Measurements from ENCODE around the gene FOXP2.
"Not testable (repeated sequence)": the region's sequence is repeated elsewhere in the genome, so short reads cannot be mapped to it uniquely, and the experiment has no call there.

The FOXP2 gene

DNA sequence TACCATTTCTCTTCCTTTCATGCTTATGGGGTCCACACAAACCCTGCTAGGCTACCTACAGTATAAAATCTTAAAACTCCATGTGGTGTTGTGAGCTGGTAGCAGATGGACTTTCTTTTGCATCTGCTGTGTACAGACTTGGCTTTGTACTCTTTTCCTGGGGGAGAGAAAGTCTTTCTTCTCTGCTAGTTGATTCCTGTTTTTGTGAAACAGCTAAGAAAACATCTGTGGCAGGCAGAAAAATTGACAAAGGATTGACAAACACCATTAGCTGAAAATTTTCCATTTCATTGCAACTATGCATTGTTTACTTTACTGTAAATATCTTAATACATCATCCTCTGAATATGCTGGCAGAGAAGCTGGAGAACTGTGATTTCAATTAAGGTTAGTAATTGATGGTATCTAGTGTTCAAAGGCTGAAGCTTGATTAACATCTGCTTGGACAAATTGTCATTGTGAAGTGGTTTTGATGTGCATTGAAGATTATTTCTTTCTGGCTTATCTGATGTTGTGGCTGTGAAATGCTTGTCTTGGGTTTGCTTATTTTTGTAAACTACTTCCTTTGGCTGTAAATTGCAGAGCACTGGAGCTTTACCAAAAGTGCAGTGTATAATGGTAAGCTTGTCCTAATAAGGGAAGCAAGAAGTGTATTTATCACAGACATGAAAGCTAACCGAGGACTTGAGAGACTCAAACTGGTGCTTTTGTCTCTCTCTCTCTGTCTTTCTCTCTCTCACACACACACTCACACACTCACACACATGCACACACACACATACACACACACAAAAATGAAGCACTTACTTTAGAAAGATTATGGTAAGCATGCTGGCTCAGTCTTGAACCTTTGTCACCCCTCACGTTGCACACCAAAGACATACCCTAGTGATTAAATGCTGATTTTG, at the start of gene FOXP2:
FOXP2 (plus strand) TSS at position 660 of the 908 bp plus-strand sequence. CDS start 11,697 bp downstream, outside the sequence.
- DNase-seq: no peak

DNA sequence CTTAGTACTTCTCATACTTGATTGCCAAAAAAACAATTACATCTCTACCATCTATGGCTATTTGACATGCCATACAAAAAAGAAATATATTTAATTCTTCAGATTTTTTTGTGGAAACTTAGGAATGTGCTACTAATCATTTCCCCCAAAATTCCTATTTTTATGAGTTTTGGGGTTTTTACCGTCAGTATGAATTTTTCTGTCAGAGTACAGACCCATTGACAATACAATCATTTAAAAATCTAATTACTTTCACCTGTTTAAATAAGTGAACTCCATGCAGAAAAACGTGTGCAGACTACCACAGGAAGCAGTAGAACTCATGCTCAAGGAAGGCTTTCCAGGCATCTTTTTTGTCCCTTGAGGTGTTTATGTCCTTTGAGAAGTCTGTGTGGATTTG, 48.8 kb upstream of the FOXP2 start:
- DNase-seq: no peak

DNA sequence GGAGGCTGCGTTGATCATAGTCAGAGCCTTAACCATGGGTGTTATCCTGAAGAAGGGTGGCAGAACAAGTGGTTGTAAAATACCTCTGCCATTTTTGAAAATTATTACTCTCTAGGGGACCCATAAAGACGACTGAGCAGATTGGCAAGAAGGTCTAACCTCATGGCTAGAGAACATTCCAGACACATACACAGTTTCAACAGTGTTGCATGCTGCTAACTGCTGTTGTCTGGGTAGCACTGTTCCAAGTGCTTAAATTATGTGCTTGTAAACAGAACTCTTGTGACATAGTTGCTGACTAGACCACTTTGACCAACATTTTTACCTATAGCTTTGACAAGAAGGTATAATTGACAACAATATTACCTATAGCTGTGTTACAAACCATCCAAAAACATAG, 46.1 kb upstream of the FOXP2 start:
- DNase-seq: no peak

DNA sequence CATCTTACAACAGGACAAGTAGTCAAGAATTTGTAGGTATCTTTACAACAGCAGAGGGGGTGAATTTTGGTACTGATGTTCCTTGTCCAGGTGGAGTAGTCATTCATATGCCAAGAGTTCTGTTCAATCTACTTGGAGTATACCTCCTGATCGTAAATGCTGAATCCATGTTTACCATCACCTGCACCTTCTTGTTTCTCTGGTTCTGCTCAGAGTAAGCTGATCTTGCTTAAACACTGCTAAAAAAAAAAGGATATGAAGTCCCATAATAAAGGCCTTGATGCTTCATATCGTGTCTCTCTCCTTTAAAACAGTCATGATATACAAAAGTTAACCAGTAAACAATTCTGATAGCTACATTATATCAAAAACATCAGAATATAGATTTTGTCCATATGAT, 45.3 kb upstream of the FOXP2 start:
- DNase-seq: no peak

DNA sequence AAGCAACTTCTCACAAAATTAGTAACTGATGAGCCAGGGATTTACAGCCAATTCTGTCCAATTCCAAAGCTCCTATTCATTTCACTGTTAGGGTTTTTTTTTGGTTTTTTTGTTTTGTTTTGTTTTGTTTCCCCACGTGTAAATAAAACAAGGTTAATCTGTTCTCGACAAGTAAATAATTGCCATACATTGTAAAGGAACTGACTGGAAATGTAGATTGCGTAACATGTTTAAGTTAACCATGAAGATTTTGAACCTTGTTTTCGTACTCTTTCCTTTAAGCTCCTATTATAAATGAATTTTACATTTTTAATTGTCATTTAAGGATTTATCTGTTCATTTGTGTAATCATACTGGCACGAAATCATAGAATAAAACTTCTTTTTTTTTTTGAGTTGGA, 42.0 kb upstream of the FOXP2 start:
- DNase-seq: no peak

DNA sequence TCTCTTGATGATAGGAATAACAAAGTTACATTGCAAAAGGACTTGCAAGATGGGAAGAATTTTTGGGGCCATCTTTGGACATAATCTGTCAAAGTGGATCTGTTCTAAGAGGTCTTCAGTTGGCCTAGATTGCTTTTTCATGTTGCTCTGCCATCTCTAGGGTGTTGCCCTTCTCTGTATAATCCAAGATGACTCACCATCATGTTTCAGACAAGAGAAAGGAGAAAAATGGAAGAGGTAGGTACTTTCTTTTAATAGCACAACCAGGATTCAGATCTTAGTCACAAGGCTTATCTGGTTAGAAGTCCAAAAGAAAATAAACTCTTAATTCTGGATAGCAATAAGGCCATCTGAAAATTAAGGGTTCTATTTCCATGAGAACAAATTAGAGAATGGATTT, 38.7 kb upstream of the FOXP2 start:
- no peak for DNase-seq

DNA sequence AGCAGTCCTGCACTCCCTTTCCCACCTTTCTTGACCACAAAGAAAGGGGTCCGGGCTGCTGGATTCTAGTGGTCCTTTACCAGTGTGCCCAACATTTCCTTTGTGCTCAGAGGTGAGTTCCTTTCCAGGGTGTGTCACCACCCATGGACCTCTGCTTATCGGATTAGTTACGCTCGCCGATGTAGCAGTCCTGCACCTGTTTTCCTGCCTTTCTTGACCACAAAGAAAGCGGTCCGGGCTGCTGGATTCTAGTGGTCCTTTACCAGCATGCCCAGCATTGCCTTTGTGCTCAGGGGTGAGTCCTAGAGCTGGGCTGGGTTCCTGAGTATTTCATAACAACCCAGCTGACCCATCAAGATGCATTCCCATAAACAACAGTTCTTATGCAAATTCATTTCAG, 30.7 kb upstream of the FOXP2 start:
- DNase-seq: not testable (repeated sequence)

DNA sequence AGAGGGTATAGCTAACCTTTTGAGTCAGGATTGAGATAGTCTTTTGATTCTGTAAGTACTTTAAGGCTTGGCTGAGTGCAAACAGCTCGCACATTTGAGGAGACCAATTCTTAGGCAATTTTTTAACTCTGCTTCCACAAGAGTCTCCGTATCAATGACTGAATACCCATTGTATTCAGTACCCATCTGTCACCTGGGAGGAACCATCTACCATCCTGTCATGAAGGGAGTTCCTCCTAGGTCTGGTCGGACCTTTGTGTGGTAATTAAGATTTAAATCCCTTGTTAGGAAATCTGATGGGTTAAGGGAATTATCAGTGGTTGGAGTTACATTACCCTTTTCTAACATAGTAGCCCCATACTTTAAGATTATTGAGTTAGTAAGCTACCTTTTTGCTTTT, 30.3 kb upstream of the FOXP2 start:
- DNase-seq: not testable (repeated sequence)

DNA sequence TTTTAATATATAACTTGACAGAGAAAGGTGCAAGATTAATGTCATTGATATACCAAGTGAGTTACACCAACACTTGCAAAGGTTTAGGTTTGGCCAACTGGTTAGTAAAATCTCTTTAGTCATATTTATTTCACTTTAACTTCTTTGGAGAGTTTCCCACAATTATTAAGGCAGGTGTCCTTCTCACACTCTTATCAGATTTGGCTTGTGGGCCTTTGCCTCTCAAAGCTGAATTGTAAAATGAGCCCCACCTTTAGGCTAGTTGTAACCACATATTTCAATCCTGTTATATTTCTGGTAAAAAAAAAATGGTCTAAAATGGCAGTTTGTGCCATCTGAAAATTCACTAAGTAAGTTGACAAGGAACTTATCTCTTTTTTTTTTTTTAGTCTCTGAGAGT, 26.6 kb upstream of the FOXP2 start:
- DNase-seq: no peak

DNA sequence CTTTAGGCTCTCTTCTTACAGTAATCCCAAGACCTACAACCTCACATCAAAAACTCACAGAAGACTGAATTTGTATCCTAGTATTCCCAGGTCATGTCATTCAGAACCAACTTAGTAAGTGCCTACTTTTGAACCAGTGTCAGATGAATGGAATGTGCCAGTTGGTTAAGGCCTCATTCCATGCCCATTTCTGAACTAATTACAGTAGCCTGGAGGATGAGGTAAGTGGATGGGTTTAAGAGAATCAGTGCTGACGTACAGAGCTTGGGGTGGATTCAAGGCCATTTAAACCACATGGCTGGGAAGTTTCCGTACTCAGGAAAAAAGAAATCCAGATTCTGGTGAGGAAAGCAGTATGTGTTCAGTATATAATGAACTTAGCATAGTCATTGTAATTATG, 21.9 kb upstream of the FOXP2 start:
- no peak for DNase-seq

DNA sequence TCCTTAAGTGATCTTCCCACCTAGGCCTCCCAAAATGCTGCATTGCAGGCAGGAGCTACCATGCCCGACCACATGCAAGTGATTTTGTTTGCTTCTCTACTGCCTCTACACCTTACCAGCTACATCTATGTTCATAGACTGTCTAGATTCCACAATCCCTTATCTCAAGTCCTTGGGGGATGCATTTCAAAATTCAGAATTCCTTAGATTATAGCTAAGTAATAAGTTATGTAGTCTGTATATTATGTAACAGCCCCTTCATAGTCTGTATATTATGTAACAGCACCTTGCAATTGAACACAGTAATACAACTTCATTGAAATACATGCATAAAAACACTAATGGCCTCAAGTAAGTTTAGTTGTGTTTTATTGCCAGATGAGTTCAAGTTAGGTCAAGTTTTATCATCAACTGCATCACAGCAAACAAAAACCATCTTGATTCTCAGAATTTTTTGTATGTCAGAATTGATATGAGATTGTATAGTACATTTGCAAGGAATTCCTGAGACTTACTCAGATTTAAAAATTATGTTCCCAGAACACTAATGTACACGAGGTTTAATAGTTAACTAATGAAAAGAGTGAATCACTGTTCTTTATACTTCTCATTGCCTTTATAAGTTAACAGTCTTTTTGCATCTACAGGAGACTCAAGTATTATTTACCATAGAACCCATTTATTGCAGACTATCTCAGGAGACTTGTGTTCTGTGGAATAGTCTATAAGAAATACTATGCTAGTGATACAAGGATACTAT, 11.6 kb upstream of the FOXP2 start:
- DNase-seq: no peak

DNA sequence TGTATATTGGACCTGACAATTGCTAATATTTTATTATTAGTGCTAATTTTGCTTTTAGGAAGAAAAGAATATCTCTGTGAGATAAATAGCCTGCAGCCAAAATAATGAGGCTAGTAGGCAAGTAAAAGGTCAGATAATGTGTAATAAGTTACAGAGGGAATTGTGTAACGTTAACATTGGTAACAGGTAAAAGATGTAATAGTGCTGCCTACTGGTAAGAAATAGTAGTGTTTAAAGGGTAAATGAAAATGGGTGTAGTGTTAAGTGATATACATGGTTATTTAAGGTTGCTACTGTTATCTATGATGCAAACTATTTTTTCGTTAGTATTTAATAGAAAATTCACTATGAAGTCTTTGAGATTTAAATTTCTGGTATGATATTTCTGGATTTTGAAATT, 9.2 kb upstream of the FOXP2 start:
- no peak for DNase-seq

DNA sequence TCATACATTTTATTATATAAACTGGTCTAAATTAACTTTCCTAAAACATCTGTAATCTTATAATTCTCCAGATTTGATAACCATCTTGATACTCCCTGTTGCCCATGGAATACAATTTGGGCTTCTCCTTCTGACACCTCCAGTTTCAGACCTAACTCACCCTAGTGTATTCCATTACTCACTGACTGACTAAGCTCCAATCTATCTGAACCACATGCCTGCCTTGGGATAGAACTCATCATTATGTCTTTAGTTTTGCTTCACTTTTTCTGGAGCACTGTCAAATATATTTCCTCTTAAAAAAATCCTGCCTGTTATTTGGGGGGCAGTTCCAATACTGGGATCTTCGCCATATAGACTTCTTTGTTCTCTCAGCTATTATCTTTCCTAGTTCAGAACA, 4.9 kb upstream of the FOXP2 start:
- DNase-seq: no peak

DNA sequence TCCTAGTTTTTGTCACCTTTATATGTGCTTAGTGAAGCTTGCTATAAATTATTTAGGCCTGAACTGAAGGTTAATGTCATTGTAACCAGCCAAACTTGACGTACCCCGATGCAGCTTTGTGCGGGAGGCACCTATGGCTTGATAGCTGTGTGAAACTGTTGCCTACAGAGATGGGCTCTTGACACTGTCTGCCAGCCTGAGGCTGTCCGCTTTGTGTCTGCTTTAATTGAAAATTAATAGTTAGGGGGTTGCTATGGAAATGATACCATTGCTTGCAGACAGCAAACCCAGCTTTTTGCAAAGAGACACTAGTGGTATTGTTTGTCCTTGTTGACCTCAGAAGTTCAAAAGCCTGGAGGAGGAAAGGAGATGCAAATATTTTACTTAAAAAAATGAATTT, 2.1 kb upstream of the FOXP2 start:
- DNase-seq: no peak

DNA sequence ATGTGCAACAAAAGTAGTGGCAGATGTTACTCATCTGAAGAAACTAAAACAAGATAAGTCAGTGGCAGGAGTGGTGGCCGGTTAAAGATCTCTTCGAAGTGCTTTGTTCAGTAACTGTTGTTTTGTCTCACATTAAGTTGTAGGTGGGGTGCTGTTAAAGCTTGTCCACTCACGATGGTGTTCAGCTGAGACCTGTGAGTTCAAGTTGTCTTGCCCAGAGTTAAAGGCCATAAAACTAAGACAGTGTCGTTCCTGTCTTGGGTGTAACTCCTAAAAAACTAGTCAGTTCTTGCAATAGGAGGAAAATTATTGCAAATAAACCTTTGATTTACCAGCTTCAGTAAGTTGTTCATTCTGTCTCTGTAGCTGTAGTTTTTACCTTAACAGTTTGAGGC, 857 bp upstream of the FOXP2 start:
- no peak for DNase-seq

DNA sequence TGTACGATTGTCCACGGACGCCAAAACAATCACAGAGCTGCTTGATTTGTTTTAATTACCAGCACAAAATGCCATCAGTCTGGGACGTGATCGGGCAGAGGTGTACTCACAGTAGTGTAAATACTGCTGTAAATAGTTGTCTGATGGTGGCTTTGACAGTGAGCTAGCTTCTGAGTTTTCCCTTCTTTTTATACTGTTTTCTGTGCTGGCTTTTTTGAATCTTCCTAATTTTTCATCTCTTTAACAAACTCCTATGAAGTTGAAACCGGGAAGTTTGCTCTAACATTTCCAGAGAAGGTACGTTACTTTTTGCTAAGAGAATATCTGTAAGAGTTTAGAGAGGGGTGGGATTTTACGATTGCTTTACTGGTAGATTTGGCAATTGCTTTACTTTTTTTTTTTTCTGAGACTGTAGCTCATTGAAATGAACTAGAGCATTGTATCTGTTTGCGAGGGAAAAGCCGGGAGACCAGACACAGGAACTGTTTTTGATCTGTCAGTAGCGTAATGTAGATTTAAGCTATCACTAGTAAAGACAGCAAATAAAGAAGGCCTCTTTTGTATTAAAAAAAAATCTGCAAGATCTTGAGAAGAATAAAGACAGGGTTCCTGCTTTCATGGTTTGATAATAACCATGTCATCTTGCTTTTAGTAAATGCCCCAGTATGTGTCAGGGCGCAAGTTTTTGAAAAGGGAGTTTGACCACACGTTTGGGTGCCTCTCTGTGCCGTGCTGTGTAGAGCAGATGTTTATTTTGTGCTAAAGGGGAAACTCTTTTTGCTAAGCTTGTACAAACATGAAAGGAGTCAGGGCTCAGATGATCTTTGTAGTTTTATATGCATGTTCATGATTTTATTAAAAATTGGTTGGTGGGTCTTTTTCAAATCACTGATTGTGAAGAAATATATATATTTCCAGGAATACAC, 712 bp downstream of the FOXP2 start:
- no peak for DNase-seq

DNA sequence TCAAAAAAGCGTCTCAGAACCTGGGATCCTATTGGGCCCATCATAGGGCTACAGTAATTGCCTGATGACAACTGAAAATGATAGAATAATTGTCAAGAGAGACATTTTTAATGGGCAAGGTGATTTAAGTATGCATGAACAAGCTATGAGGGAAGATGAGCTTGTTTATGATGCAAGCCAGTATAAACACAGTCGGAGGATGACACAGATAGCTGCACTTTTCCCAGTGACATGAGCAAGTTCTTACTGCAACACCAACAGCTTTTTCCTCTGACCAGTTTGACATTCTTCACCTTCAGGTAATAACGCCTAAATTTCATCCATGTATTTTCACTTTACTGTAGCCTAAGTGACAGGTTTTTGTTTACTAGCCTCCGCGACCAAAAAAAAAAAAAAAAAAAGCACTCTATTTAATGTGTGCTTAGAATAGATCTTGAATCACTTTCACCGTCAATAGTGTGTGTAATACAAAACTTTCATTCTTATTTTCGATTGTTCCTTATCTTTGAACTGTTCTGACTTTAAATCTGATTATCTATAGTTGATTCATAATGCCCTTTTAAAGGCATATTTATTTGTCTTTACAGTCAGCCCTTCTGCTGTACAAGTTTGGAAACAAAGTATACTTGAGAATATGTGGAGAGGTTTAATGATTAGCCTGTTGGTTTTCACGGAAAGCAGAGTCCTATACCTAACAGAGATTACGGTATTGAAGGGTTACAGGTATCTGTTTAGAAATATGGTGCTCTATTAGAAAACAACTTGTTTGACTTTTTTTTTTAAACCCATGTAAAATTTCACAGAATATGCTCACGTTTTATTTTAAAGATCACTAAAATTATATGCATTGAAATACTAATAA, 1.7 kb downstream of the FOXP2 start:
- DNase-seq: no peak

DNA sequence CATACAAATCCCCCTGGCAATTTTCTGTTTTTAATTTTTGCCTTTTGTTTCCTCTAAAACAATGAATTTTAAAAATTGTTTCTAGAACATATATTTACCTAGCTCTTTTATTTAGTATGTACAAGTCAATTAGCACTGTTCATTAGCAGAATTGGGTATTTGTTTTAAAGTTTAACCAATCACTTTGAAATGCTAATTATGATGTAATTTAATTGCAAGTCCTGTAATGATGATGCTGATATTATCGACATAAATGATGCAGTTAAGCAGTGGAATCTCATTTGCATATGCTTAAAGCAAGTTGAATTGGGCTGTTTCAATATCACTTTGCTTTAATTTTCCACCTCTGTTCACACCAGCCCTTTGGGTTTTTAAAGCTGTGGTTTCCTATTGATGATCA, 2.7 kb downstream of the FOXP2 start:
- no peak for DNase-seq

DNA sequence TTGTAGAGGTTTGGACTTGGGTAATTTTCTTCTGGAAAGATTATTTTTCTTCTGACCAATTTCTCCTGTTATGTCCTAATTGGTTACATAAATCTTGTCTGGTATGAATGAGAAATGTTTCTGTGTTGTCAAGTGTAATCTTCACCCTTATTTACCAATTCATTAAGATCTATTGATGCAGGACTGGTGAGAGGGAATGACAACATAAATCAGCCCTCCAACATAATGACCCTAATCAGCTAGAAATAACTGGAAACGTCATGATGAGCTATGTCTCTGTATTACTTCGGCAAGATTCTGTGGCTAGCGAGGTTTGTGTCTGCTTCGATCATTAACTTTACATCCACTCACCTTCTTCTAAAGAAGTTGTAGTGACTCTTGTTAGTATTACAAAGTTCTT, 3.5 kb downstream of the FOXP2 start:
- DNase-seq: no peak

DNA sequence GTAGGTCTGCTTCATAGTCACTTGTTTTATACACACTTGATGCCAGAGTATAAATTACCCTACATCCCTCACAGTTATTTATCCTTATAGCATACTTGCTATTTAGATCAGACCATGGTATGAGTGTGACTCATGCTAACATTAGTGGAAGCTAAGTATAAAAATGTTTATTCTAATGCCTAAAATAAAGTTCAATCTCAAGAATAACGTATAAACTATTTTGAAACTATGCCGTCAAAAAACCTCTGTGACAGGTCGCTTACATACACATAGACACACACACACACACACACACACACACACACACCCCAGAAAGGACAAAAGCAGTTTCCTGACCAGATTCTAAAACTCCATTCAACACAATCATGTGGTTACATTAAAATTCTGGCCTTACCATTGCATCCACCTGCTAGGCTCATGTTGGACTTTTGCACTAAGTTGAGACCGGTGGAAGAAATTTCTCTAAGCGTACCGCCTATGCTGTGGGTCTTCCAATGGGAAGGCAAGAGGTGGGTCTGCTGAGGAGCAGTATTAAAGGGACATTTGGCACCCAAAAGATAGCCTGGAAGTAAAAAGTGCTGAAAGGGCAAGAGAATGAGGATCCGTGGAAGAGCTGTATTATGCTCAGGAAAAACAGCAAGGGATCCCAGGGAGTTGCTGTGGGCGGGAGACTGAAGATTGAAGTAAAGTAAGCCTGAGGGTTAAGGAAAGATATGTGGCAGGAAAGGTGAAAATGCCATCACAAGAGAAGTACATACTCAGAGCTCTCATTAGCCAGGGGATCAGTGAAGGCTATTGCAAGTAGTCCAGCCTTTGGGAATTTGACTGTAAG, 5.0 kb downstream of the FOXP2 start:
- DNase-seq: no peak
